Measurements from ENCODE around the gene HM13. TPM values are rescaled to one million over a fixed set of nuclear protein-coding genes. Genes with fewer than 3 reads are reported as not detected.
"Not testable (repeated sequence)": the region's sequence is repeated elsewhere in the genome, so short reads cannot be mapped to it uniquely, and the experiment has no call there.

Gene HM13
- total and polyA plus RNA-seq, 2 donors (not counting 3 experiments of a cell fraction or from before 2014, with no cell fraction given), result 211 to 218 TPM

DNA sequence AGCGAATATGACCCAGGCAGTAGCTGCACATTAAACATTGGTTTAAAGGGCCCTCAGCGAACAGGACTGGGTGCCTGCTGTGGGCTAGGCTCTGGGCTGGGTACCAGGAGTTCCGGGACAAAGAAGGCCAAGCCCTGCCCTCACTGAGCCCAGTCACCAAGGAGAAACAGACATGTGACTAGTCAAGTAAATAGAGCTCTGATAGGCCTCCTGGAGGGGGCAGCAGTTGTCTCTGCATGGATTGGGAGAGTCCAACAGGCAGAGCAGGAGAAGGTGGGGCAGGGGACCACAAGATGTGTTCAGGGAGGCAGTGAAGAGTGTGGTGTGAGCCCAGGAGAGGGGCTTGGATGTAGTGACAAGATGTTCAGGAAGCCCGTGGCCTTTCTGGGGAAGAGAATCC lies 3.1 kb downstream of the HM13 start:
- Histone ChIP-seq H2AFZ (ENCODE audit: low read depth, low read length) (no peak overlapping the region), H3K27me3 (ENCODE audit: control insufficient read depth in 2 of 2, insufficient read depth in 2 of 2, low read length in 2 of 2) (no peaks in the 10 kb centered on the region), H3K9me1 (replicated peaks; ENCODE audit: control insufficient read depth, extremely low read depth, insufficient read depth, low read length) (no peaks in the 10 kb centered on the region), H3K4me2 (ENCODE audit: insufficient read depth, low read length) (no peak overlapping the region), H3K36me3 (ENCODE audit: control insufficient read depth in 2 of 2, extremely low read depth in 1 of 2, insufficient read depth in 2 of 2, low read length in 2 of 2) (peaks cover 0 to 5% of the 10 kb centered on the region in 2 experiments), H3K9ac (replicated peaks; ENCODE audit: extremely low read depth, insufficient read depth, low read length) (peak overlapping the region; percentile 6), H4K20me1 (replicated peaks; ENCODE audit: control insufficient read depth, extremely low read depth, insufficient read depth, low read length) (no peaks in the 10 kb centered on the region), H3K79me2 (ENCODE audit: control insufficient read depth, insufficient read depth, low read length) (peaks cover 69% of the 10 kb centered on the region), H3K4me3 (replicated peaks in 1 of 3; ENCODE audit: insufficient read depth in 1 of 3, low read depth in 1 of 3, low read length in 3 of 3) (no peak overlapping the region), H3K4me1 (ENCODE audit: control insufficient read depth, extremely low read depth, insufficient read depth, low read length) (peaks cover 25% of the 10 kb centered on the region), H3K27ac (ENCODE audit: insufficient read depth, low read depth, low read length) (no peak overlapping the region), H3K9me3 (replicated peaks; ENCODE audit: control insufficient read depth, insufficient read depth, low read length) (no peaks in the 10 kb centered on the region)
- BruUV-seq (replicated peaks), result no TSS peak
- POLR2A ChIA-PET, result no interaction called here
- FAIRE-seq, result peak; percentile 85
- TF ChIP-seq POLR2A (IDR thresholded peaks at IDR 0.05; ENCODE audit: low read depth, low read length) (no peak), MAX (IDR thresholded peaks at IDR 0.05; ENCODE audit: insufficient read depth, insufficient read length) (no peak), EZH2 (IDR thresholded peaks at IDR 0.05; ENCODE audit: borderline replicate concordance, low read depth, low read length, severe bottlenecking) (no peak), MYC (IDR thresholded peaks at IDR 0.05; ENCODE audit: low read depth, low read length) (no peak), CTCF (IDR thresholded peaks at IDR 0.05; ENCODE audit: extremely low read depth in 1 of 2, insufficient read depth in 1 of 2, low read depth in 1 of 2, low read length in 2 of 2) (peak; percentile 29 to 48)
- DNase-seq (ENCODE audit: low read depth, low spot score), result peak; percentile 69
- intact Hi-C loops (cut with micrococcal nuclease) (loop anchor here (2.0 kb wide), 1 partner anchor 95 kb away; no protein-coding TSS in a partner anchor), dilution Hi-C loops (cut with MboI; ENCODE audit: extremely low pct_ligation_motif_present, low sequenced_read_pairs) (no loop called here)
- CTCF ChIA-PET, result interaction anchor here (0.6 to 1.5 kb wide), 11 partner anchors 13 to 117 kb away, joined by 3 to 10 read pairs (median 3); a partner anchor contains a TSS

GRCh38 chr20:31521267-31521666 lies 7.0 kb downstream of the HM13 start:
- H3K4me2 ChIP-seq (ENCODE audit: insufficient read depth, low read length); H3K27ac ChIP-seq (ENCODE audit: insufficient read depth, low read depth, low read length); H3K36me3 ChIP-seq (ENCODE audit: control insufficient read depth in 2 of 2, extremely low read depth in 1 of 2, insufficient read depth in 2 of 2, low read length in 2 of 2); BruUV-seq (replicated peaks); H2AFZ ChIP-seq (ENCODE audit: low read depth, low read length); H4K20me1 ChIP-seq (replicated peaks; ENCODE audit: control insufficient read depth, extremely low read depth, insufficient read depth, low read length); FAIRE-seq; H3K4me3 ChIP-seq (replicated peaks in 1 of 3; ENCODE audit: insufficient read depth in 1 of 3, low read depth in 1 of 3, low read length in 3 of 3); POLR2A ChIA-PET; H3K9me1 ChIP-seq (replicated peaks; ENCODE audit: control insufficient read depth, extremely low read depth, insufficient read depth, low read length); DNase-seq (ENCODE audit: low read depth, low spot score); H3K9ac ChIP-seq (replicated peaks; ENCODE audit: extremely low read depth, insufficient read depth, low read length); H3K9me3 ChIP-seq (replicated peaks; ENCODE audit: control insufficient read depth, insufficient read depth, low read length); intact Hi-C loops (cut with micrococcal nuclease); H3K27me3 ChIP-seq (ENCODE audit: control insufficient read depth in 2 of 2, insufficient read depth in 2 of 2, low read length in 2 of 2); dilution Hi-C loops (cut with MboI; ENCODE audit: extremely low pct_ligation_motif_present, low sequenced_read_pairs): not testable (repeated sequence)
- H3K79me2 ChIP-seq (ENCODE audit: control insufficient read depth, insufficient read depth, low read length), result peaks cover 81% of the 10 kb centered on the region
- CTCF ChIA-PET, result interaction anchor here (1.0 to 1.2 kb wide), 5 partner anchors 18 to 92 kb away, joined by 3 to 6 read pairs (median 5); no protein-coding TSS in a partner anchor
- peaks cover 24% of the 10 kb centered on the region for H3K4me1 ChIP-seq (ENCODE audit: control insufficient read depth, extremely low read depth, insufficient read depth, low read length)

Measured in endothelial cell of umbilical vein (primary cell).